NCI-H1694 (cell line): ENCODE results near the gene RNF215.
"Not testable (repeated sequence)": the region's sequence is repeated elsewhere in the genome, so short reads cannot be mapped to it uniquely, and the experiment has no call there.

ENCODE experiments used
- DNase-seq: peaks from one replicate; lab custom pipeline; 2025; lab: John Stamatoyannopoulos, UW

The RNF215 gene

GRCh38 chr22:30357650-30358215 is 29.5 kb downstream of the RNF215 start:
- no peak for DNase-seq

- no peak for DNase-seq
Observed at GRCh38 chr22:30357236-30357570, 30.0 kb downstream of the RNF215 start.

- peak; percentile 54 for DNase-seq
Observed at GRCh38 chr22:30356449-30357235, 30.6 kb downstream of the RNF215 start, which contains the start of the genes CCDC157 and SF3A1. CCDC157 (plus strand) TSS chr22:30357007; CDS start chr22:30366001, 8,994 bp downstream. SF3A1 (minus strand) TSS chr22:30356894; CDS start chr22:30356792, 102 bp downstream.

- no peak for DNase-seq
Observed at GRCh38 chr22:30354644-30355043, 32.6 kb downstream of the RNF215 start.

- no peak for DNase-seq
Observed at GRCh38 chr22:30351226-30351625, 36.0 kb downstream of the RNF215 start.

GRCh38 chr22:30348809-30349208 is 38.4 kb downstream of the RNF215 start:
- no peak for DNase-seq

- DNase-seq, result no peak
Observed at GRCh38 chr22:30348404-30348803, 38.8 kb downstream of the RNF215 start.

GRCh38 chr22:30347255-30347892 is 39.8 kb downstream of the RNF215 start:
- no peak for DNase-seq

GRCh38 chr22:30344447-30345200 is 42.6 kb downstream of the RNF215 start:
- no peak for DNase-seq

GRCh38 chr22:30340911-30341685 is 46.1 kb downstream of the RNF215 start:
- DNase-seq, result no peak

- DNase-seq, result no peak
Observed at GRCh38 chr22:30338802-30339201, 48.4 kb downstream of the RNF215 start.

- DNase-seq, result not testable (repeated sequence)
Observed at GRCh38 chr22:30338341-30338740, 48.9 kb downstream of the RNF215 start.

GRCh38 chr22:30337461-30337778 is 49.8 kb downstream of the RNF215 start:
- no peak for DNase-seq

GRCh38 chr22:30336752-30337460 is 50.3 kb downstream of the RNF215 start:
- no peak for DNase-seq

- no peak for DNase-seq
Observed at GRCh38 chr22:30335236-30335635, 52.0 kb downstream of the RNF215 start.

- DNase-seq, result no peak
Observed at GRCh38 chr22:30334646-30335045, 52.6 kb downstream of the RNF215 start.

- no peak for DNase-seq
Observed at GRCh38 chr22:30333707-30334087, 53.5 kb downstream of the RNF215 start.

- DNase-seq, result no peak
Observed at GRCh38 chr22:30332994-30333706, 54.1 kb downstream of the RNF215 start.

GRCh38 chr22:30332551-30332950 is 54.7 kb downstream of the RNF215 start:
- no peak for DNase-seq
